A549 (cell line): Measurements from ENCODE around the gene ADARB2. TPM values are rescaled to one million over a fixed set of nuclear protein-coding genes. Genes with fewer than 3 reads are reported as not detected.

Experiments used
- ATAC-seq, 2 experiments: fragments of 200-7000 bp in 1 of 2; fragments of >200 bp in 1 of 2; cut with Nextera tagmentation in 1 of 2; cut with Tn5 transposase in 1 of 2; 3 replicates each; pipeline versions ENCODE4 v1.8.0 to v1.9.1; 2018 to 2020; ENCODE audit warnings: mild to moderate bottlenecking in 1 of 2, moderate library complexity in 1 of 2
- CTCF ChIA-PET: fragments of 300-600 bp; sonication (Branson Sonifier 250); formaldehyde crosslinking; extraction: SDS; loops from one replicate; lab custom pipeline; 2021; ENCODE audit warnings: antibody characterized with exemption, inconsistent platforms; lab: Yijun Ruan, JAX
- POLR2A ChIA-PET: fragments of 350-600 bp; formaldehyde crosslinking; extraction: SDS; loops from one replicate; lab custom pipeline; 2021; ENCODE audit warnings: antibody characterized with exemption, inconsistent platforms; lab: Yijun Ruan, JAX
- DNase-seq, 2 experiments: peaks; one replicate each; pipeline versions ENCODE4 v3.0.0 to v3.0.0-alpha.2; 2011 to 2016; ENCODE audit warnings: low read depth in 1 of 2, low spot score in 1 of 2
- FAIRE-seq: peaks from 2 replicates; lab custom pipeline; 2011; peaks lifted over from hg19 to GRCh38; lab: Jason Lieb, UNC
- H3K27ac ChIP-seq, 2 experiments: fragments of >200 bp; sonication (Bioruptor Twin); formaldehyde crosslinking; 3 replicates each; pipeline ENCODE4 v1.5.1; 2016 to 2017
- H3K4me1 ChIP-seq: fragments of >200 bp; sonication (Bioruptor Twin); formaldehyde crosslinking; 3 replicates; pipeline ENCODE4 v1.6.1; 2016
- H3K4me2 ChIP-seq: fragments of >200 bp; sonication (Bioruptor Twin); formaldehyde crosslinking; 3 replicates; pipeline ENCODE4 v1.6.1; 2016
- H3K4me3 ChIP-seq: fragments of >200 bp; sonication (Bioruptor Twin); formaldehyde crosslinking; 3 replicates; pipeline ENCODE4 v1.5.1; 2016
- H3K9me3 ChIP-seq: fragments of >200 bp; sonication (Bioruptor Twin); formaldehyde crosslinking; 3 replicates; pipeline ENCODE4 v1.6.1; 2016
- BHLHE40 ChIP-seq: IDR thresholded peaks from 2 replicates; pipeline ENCODE4 v1.6.1; 2012; ENCODE audit warnings: low read depth, low read length, inconsistent platforms
- CBX8 ChIP-seq: fragments of 200-600 bp; sonication (generic); IDR thresholded peaks from 2 replicates; pipeline ENCODE4 v1.6.1; 2016
- CHD4 ChIP-seq: fragments of 200-600 bp; sonication (generic); IDR thresholded peaks from 2 replicates; pipeline ENCODE4 v1.6.1; 2016; ENCODE audit warnings: antibody characterized with exemption, mild to moderate bottlenecking, borderline replicate concordance
- EP300 ChIP-seq, 2 experiments: fragments of >200 bp; sonication (Bioruptor Twin); formaldehyde crosslinking; IDR thresholded peaks; 2 replicates in 1 of 2; 3 replicates in 1 of 2; pipeline ENCODE4 v1.6.1; 2016 to 2017
- FOSL2 ChIP-seq, 2 experiments: fragments of 450-650 bp in 1 of 2; fragments of >200 bp in 1 of 2; sonication (Bioruptor Twin) in 1 of 2; formaldehyde crosslinking; IDR thresholded peaks; 2 replicates each; pipeline versions ENCODE4 v1.5.0 to v1.6.1; 2016 to 2020; ENCODE audit warnings: mild to moderate bottlenecking in 1 of 2, moderate library complexity in 1 of 2
- FOXS1 ChIP-seq: fragments of 250-450 bp; sonication (Bioruptor Pico); IDR thresholded peaks from 2 replicates; pipeline ENCODE4 v1.5.0; 2020; ENCODE audit warnings: mild to moderate bottlenecking, moderate library complexity
- HOXB13 ChIP-seq: fragments of 250-450 bp; sonication (Bioruptor Pico); IDR thresholded peaks from 2 replicates; pipeline ENCODE4 v1.5.0; 2020; ENCODE audit warnings: low read depth, mild to moderate bottlenecking, moderate library complexity
- HOXB5 ChIP-seq: fragments of 250-450 bp; sonication (Bioruptor Pico); IDR thresholded peaks from 2 replicates; pipeline ENCODE4 v1.5.0; 2020; ENCODE audit warnings: mild to moderate bottlenecking, moderate library complexity
- KDM5A ChIP-seq: fragments of 200-600 bp; sonication (generic); IDR thresholded peaks from 2 replicates; pipeline ENCODE4 v1.6.1; 2016; ENCODE audit warnings: antibody characterized with exemption, mild to moderate bottlenecking
- MAFK ChIP-seq: fragments of 450-650 bp; IDR thresholded peaks from 2 replicates; pipeline ENCODE4 v1.6.1; 2014; ENCODE audit not compliant: partially characterized antibody
- MAZ ChIP-seq: fragments of 150-350 bp; IDR thresholded peaks from 2 replicates; pipeline ENCODE4 v1.6.1; 2014; ENCODE audit warnings: antibody characterized with exemption, low read depth, low read length, borderline replicate concordance
- NFE2L2 ChIP-seq: fragments of 150-350 bp; conservative IDR thresholded peaks from 2 replicates; pipeline ENCODE4 v1.6.1; 2014; ENCODE audit warnings: low read length
- PHF8 ChIP-seq: fragments of 200-600 bp; sonication (generic); IDR thresholded peaks from 2 replicates; pipeline ENCODE4 v1.6.1; 2016; ENCODE audit warnings: low read depth, mild to moderate bottlenecking, antibody characterized with exemption, moderate library complexity, borderline replicate concordance
- RNF2 ChIP-seq: fragments of 200-600 bp; sonication (generic); IDR thresholded peaks from 2 replicates; pipeline ENCODE4 v1.6.1; 2016; ENCODE audit warnings: low read depth, mild to moderate bottlenecking, antibody characterized with exemption, moderate library complexity, borderline replicate concordance
- SREBF2 ChIP-seq: fragments of 450-650 bp; IDR thresholded peaks from 2 replicates; pipeline ENCODE4 v1.6.1; 2014; ENCODE audit warnings: mild to moderate bottlenecking, moderate library complexity
- ZC3H11A ChIP-seq: fragments of 450-650 bp; IDR thresholded peaks from 2 replicates; pipeline ENCODE4 v1.6.1; 2014; ENCODE audit warnings: antibody characterized with exemption, mild to moderate bottlenecking
- ZNF302 ChIP-seq: fragments of 250-450 bp; sonication (Bioruptor Pico); IDR thresholded peaks from 2 replicates; pipeline ENCODE4 v1.9.0; 2021; ENCODE audit warnings: inconsistent platforms, mild to moderate bottlenecking, moderate library complexity
- WGBS: methylation state at CpG from one replicate; pipeline ENCODE4 v1.1.6; 2017; ENCODE audit errors: missing lambda C conversion rate; 5-methylcytosine and 5-hydroxymethylcytosine counted together
- polyA plus RNA-seq, 4 experiments: library from polyadenylated mRNA; depleted of rRNA in 3 of 4; stranded (reverse); fragments of >200 nt; fragmentation: RNase III in 1 of 4; extraction: RNeasy Plus Mini Kit Qiagen cat#74134 plus additional on column Dnase treatment in 1 of 4; gene quantifications; 2 replicates in 3 of 4; 3 replicates in 1 of 4; pipeline ENCODE4 v1.2.3, GENCODE V29; 2011 to 2017
- TF ChIP-seq, protein P1 (sequence below): fragments of 150-350 bp; IDR thresholded peaks from 2 replicates; pipeline ENCODE4 v1.6.1; 2014; ENCODE audit warnings: low read depth, mild to moderate bottlenecking, low read length
- TF ChIP-seq, protein P2 (sequence below): fragments of 200-600 bp; sonication (generic); IDR thresholded peaks from 2 replicates; pipeline ENCODE4 v1.6.1; 2016; ENCODE audit warnings: antibody characterized with exemption, mild to moderate bottlenecking, moderate library complexity
- TF ChIP-seq, protein P3 (sequence below): IDR thresholded peaks from 2 replicates; pipeline ENCODE4 v1.6.1; 2012
- TF ChIP-seq, protein P4 (sequence below): fragments of >200 bp; sonication (Bioruptor Twin); formaldehyde crosslinking; IDR thresholded peaks from 3 replicates; pipeline ENCODE4 v1.6.1; 2016
- TF ChIP-seq, protein P5 (sequence below): fragments of 250-450 bp; sonication (Bioruptor Pico); IDR thresholded peaks from 2 replicates; pipeline ENCODE4 v1.5.0; 2021; ENCODE audit warnings: mild to moderate bottlenecking, moderate library complexity, borderline replicate concordance

The ADARB2 gene
- polyA plus RNA-seq, 2 of the 4 experiments (the other 2 are of a cell fraction), result not detected

DNA sequence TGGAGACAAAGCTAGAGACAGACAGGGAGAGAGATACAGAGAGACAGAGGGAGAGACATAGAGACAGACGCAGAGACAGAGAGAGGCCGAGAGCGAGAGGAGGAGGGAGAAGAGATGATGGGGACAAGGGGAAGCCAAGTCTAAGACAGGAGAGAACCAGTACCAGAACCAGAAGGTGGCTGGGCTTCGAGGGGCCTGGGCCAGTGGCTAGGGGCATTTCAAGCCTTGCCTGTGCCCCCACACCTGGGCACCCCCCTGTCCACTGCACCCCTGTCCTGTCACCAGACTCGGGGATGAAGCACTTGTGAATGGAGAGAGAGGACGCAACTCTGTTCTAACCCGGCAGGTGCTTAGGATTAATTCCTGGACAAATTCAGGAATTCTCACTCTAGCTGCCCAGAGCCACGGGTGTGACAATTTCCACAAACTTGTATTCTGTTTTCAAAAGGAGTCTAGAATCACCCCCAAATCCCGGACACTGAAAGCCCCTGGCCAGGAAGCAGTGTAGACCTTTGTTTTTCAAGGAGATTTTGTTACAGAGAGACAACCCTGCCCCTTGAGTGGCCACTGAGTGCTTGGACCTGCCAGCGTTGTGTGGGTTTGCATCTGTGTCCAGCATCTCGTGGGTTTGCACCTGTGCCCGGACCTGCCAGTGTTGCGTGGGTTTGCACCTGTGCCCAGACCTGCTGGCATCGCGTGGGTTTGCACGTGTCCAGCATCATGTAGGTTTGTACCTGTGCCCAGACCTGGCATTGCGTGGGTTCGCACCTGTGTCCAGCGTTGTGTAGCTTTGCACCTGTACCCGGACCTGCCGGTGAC is 523.9 kb downstream of the ADARB2 start:
- no peak overlapping the region for H3K4me2 ChIP-seq
- no peak for FAIRE-seq
- no peak overlapping the region for H3K4me3 ChIP-seq
- H3K9me3 ChIP-seq, result no peaks in the 10 kb centered on the region
- 4% methylated on average over 12 of the region's 21 CpGs for WGBS
- no peaks in the 10 kb centered on the region for H3K4me1 ChIP-seq
- TF ChIP-seq, protein P1, sequence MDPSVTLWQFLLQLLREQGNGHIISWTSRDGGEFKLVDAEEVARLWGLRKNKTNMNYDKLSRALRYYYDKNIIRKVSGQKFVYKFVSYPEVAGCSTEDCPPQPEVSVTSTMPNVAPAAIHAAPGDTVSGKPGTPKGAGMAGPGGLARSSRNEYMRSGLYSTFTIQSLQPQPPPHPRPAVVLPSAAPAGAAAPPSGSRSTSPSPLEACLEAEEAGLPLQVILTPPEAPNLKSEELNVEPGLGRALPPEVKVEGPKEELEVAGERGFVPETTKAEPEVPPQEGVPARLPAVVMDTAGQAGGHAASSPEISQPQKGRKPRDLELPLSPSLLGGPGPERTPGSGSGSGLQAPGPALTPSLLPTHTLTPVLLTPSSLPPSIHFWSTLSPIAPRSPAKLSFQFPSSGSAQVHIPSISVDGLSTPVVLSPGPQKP, result no peak
- TF ChIP-seq, all 56 proteins: peak for 0
- no peak for ATAC-seq
- H3K27ac ChIP-seq, result no peak overlapping the region
- no peak for DNase-seq
- ChIA-PET CTCF (no interaction called here), POLR2A (no interaction called here)

DNA sequence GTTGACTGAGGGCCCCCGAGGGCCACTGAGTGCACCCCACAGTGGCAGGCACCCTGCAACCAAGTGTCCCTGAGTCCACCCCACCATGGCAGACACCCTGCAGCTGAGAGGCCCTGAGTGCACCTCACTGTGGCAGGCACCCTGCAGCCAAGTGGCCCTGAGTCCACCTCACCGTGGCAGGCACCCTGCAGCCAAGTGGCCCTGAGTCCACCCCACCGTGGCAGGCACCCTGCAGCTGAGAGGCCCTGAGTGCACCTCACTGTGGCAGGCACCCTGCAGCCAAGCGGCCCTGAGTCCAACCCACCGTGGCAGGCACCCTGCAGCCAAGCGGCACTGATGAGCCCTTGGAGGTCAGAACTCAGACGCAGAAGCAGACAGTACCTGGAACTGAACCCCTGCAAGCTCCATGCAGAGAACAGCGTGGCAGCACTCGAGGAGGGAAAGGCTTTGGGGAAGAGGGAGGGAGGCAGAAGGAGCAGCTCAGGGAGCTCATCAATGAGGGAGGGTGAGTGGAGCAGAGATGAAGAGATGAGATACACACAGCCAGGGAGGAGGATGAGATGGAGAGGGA is 524.7 kb downstream of the ADARB2 start:
- H3K27ac ChIP-seq, result no peak overlapping the region
- CTCF ChIA-PET, result interaction anchor here (0.8 kb wide), 1 partner anchor 17 kb away, joined by 3 read pairs; no protein-coding TSS in a partner anchor
- FAIRE-seq (no peak), DNase-seq (no peak), ATAC-seq (peak; percentile 32 to 54; a peak in 4 of 6 replicates)
- WGBS, result 8% methylated on average over 6 of the region's 9 CpGs
- POLR2A ChIA-PET, result no interaction called here
- no peaks in the 10 kb centered on the region for H3K4me1 ChIP-seq
- no peak overlapping the region for H3K4me2 ChIP-seq
- no peak for TF ChIP-seq ZNF302 (CRISPR knock-in tag)
- TF ChIP-seq KDM5A, result no peak
- no peak for TF ChIP-seq MAZ
- TF ChIP-seq FOSL2 (IDR thresholded peaks at IDR 0.05), result no peak
- no peak for TF ChIP-seq FOSL2 (CRISPR knock-in tag; IDR thresholded peaks at IDR 0.05)
- TF ChIP-seq NFE2L2, result no peak
- no peak for TF ChIP-seq CBX8
- no peak for TF ChIP-seq SREBF2
- no peak for TF ChIP-seq PHF8
- TF ChIP-seq, protein P2, sequence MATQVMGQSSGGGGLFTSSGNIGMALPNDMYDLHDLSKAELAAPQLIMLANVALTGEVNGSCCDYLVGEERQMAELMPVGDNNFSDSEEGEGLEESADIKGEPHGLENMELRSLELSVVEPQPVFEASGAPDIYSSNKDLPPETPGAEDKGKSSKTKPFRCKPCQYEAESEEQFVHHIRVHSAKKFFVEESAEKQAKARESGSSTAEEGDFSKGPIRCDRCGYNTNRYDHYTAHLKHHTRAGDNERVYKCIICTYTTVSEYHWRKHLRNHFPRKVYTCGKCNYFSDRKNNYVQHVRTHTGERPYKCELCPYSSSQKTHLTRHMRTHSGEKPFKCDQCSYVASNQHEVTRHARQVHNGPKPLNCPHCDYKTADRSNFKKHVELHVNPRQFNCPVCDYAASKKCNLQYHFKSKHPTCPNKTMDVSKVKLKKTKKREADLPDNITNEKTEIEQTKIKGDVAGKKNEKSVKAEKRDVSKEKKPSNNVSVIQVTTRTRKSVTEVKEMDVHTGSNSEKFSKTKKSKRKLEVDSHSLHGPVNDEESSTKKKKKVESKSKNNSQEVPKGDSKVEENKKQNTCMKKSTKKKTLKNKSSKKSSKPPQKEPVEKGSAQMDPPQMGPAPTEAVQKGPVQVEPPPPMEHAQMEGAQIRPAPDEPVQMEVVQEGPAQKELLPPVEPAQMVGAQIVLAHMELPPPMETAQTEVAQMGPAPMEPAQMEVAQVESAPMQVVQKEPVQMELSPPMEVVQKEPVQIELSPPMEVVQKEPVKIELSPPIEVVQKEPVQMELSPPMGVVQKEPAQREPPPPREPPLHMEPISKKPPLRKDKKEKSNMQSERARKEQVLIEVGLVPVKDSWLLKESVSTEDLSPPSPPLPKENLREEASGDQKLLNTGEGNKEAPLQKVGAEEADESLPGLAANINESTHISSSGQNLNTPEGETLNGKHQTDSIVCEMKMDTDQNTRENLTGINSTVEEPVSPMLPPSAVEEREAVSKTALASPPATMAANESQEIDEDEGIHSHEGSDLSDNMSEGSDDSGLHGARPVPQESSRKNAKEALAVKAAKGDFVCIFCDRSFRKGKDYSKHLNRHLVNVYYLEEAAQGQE, result no peak
- no peak for TF ChIP-seq CHD4
- H3K4me3 ChIP-seq, result no peak overlapping the region
- no peaks in the 10 kb centered on the region for H3K9me3 ChIP-seq

DNA sequence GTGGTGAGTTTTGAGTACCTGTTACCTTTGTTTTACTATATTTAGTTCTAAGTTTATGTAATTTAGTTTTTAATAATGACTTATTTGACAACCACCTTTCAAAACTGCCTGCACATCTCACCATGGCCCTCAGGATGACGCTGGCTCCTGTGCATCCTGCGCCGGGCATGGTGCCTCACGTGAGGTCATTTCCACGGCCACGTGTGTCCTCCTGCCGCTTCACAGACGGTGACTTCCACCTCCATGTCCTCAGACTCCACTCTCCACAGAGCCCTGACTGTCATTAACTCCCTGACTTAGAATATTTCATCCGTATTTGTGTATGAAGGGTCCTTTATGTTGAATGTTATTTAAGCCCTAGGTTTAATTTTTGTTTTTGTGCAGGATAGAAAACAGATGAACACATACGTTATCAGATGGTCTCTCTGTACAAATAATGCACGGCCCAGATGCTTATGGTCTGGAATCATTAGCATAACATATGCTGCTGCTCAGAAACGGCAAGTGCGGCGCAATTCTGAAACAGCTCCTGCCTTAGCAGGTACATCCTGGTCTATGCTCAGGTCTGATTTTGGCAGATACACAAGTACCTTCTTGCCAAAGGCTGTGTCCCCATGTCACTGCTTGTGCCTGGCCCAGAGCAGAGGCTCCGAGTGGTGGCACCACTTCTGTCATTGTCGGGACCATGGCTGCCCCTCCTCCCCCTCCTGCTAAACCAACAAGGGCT is 525.3 kb downstream of the ADARB2 start:
- H3K27ac ChIP-seq, result no peak overlapping the region
- ATAC-seq, result no peak
- POLR2A ChIA-PET, result no interaction called here
- DNase-seq, result no peak
- CTCF ChIA-PET, result interaction anchor here (0.8 kb wide), 1 partner anchor 17 kb away, joined by 3 read pairs; no protein-coding TSS in a partner anchor
- 15% methylated on average over 15 of the region's 16 CpGs for WGBS
- no peaks in the 10 kb centered on the region for H3K9me3 ChIP-seq
- H3K4me3 ChIP-seq, result no peak overlapping the region
- FAIRE-seq, result no peak
- no peaks in the 10 kb centered on the region for H3K4me1 ChIP-seq
- no peak overlapping the region for H3K4me2 ChIP-seq
- no peak for TF ChIP-seq NFE2L2
- TF ChIP-seq, protein P3, sequence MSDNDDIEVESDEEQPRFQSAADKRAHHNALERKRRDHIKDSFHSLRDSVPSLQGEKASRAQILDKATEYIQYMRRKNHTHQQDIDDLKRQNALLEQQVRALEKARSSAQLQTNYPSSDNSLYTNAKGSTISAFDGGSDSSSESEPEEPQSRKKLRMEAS, result no peak
- TF ChIP-seq HOXB13 (CRISPR knock-in tag), result no peak
- TF ChIP-seq FOXS1, result no peak
- no peak for TF ChIP-seq HOXB5 (CRISPR knock-in tag)
- TF ChIP-seq ZC3H11A, result no peak
- TF ChIP-seq RNF2, result no peak
- no peak for TF ChIP-seq BHLHE40
- no peak for TF ChIP-seq EP300 (IDR thresholded peaks at IDR 0.05)
- no peak for TF ChIP-seq MAFK
- TF ChIP-seq, protein P4, sequence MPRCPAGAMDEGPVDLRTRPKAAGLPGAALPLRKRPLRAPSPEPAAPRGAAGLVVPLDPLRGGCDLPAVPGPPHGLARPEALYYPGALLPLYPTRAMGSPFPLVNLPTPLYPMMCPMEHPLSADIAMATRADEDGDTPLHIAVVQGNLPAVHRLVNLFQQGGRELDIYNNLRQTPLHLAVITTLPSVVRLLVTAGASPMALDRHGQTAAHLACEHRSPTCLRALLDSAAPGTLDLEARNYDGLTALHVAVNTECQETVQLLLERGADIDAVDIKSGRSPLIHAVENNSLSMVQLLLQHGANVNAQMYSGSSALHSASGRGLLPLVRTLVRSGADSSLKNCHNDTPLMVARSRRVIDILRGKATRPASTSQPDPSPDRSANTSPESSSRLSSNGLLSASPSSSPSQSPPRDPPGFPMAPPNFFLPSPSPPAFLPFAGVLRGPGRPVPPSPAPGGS, result no peak
- TF ChIP-seq, protein P5, sequence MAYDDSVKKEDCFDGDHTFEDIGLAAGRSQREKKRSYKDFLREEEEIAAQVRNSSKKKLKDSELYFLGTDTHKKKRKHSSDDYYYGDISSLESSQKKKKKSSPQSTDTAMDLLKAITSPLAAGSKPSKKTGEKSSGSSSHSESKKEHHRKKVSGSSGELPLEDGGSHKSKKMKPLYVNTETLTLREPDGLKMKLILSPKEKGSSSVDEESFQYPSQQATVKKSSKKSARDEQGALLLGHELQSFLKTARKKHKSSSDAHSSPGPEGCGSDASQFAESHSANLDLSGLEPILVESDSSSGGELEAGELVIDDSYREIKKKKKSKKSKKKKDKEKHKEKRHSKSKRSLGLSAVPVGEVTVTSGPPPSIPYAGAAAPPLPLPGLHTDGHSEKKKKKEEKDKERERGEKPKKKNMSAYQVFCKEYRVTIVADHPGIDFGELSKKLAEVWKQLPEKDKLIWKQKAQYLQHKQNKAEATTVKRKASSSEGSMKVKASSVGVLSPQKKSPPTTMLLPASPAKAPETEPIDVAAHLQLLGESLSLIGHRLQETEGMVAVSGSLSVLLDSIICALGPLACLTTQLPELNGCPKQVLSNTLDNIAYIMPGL (CRISPR knock-in tag), result no peak
- no peak for TF ChIP-seq ZNF302 (CRISPR knock-in tag)
